Measurements from ENCODE around the gene IQCE. TPM values are rescaled to one million over a fixed set of nuclear protein-coding genes. Genes with fewer than 3 reads are reported as not detected.

Gene IQCE
- polyA plus RNA-seq, 1 donor from 2014 or later = 21.2 TPM

DNA sequence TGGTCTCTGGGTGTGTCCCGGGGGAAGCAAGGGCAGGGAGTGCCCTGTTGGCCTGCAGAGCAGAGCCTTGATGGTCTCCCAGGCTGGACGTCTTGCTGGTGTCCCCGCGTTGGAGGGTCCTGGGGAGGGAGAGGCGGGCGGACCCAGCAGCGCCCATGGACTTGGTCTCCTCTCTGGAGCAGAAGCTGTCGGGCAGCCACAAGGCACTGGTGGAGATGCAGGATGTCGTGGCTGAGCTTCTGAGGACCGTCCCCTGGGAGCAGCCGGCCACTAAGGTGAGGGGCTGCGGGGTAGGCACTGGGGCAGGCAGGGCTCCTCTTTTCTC is 93.9 kb downstream of the IQCE start:
- H3K27ac ChIP-seq (ENCODE audit: low read length) = no peak overlapping the region
- TF ChIP-seq TAF1 (IDR thresholded peaks at IDR 0.05; ENCODE audit: low read depth) (no peak), EP300 (conservative IDR thresholded peaks at IDR 0.05; ENCODE audit: poor library complexity, severe bottlenecking) (no peak), MXI1 (conservative IDR thresholded peaks at IDR 0.05; ENCODE audit: poor library complexity, severe bottlenecking) (no peak), RAD21 (conservative IDR thresholded peaks at IDR 0.05) (no peak), SMC3 (conservative IDR thresholded peaks at IDR 0.05; ENCODE audit: poor library complexity) (no peak), EZH2 (IDR thresholded peaks at IDR 0.05; ENCODE audit: borderline replicate concordance, insufficient read depth, low read length, poor library complexity, severe bottlenecking) (no peak), POLR2AphosphoS5 (IDR thresholded peaks at IDR 0.05) (no peak)
- TF ChIP-seq, protein P1, sequence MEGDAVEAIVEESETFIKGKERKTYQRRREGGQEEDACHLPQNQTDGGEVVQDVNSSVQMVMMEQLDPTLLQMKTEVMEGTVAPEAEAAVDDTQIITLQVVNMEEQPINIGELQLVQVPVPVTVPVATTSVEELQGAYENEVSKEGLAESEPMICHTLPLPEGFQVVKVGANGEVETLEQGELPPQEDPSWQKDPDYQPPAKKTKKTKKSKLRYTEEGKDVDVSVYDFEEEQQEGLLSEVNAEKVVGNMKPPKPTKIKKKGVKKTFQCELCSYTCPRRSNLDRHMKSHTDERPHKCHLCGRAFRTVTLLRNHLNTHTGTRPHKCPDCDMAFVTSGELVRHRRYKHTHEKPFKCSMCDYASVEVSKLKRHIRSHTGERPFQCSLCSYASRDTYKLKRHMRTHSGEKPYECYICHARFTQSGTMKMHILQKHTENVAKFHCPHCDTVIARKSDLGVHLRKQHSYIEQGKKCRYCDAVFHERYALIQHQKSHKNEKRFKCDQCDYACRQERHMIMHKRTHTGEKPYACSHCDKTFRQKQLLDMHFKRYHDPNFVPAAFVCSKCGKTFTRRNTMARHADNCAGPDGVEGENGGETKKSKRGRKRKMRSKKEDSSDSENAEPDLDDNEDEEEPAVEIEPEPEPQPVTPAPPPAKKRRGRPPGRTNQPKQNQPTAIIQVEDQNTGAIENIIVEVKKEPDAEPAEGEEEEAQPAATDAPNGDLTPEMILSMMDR (IDR thresholded peaks at IDR 0.05; ENCODE audit: poor library complexity, severe bottlenecking) = no peak
- TF ChIP-seq, protein P2, sequence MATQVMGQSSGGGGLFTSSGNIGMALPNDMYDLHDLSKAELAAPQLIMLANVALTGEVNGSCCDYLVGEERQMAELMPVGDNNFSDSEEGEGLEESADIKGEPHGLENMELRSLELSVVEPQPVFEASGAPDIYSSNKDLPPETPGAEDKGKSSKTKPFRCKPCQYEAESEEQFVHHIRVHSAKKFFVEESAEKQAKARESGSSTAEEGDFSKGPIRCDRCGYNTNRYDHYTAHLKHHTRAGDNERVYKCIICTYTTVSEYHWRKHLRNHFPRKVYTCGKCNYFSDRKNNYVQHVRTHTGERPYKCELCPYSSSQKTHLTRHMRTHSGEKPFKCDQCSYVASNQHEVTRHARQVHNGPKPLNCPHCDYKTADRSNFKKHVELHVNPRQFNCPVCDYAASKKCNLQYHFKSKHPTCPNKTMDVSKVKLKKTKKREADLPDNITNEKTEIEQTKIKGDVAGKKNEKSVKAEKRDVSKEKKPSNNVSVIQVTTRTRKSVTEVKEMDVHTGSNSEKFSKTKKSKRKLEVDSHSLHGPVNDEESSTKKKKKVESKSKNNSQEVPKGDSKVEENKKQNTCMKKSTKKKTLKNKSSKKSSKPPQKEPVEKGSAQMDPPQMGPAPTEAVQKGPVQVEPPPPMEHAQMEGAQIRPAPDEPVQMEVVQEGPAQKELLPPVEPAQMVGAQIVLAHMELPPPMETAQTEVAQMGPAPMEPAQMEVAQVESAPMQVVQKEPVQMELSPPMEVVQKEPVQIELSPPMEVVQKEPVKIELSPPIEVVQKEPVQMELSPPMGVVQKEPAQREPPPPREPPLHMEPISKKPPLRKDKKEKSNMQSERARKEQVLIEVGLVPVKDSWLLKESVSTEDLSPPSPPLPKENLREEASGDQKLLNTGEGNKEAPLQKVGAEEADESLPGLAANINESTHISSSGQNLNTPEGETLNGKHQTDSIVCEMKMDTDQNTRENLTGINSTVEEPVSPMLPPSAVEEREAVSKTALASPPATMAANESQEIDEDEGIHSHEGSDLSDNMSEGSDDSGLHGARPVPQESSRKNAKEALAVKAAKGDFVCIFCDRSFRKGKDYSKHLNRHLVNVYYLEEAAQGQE (IDR thresholded peaks at IDR 0.05; ENCODE audit: borderline replicate concordance) = no peak

DNA sequence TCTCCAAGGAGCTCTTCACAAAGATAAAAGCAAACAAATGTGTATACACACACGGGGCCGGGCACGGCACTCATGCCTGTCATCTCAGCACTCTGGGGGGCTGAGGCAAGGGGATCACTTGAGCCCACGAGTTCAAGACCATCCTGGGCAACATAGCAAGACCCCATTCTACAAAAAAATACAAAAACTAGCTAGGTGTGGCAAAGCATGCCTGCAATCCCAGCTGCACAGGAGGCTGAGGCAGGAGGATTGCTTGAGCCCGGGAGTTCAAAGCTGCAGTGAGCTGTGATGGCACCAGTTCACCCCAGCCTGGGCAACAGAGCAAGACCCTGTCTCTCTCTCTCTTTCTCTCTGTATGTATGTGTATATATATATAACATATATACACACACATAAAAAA is 95.3 kb downstream of the IQCE start:
- TF ChIP-seq, protein P2 (IDR thresholded peaks at IDR 0.05; ENCODE audit: borderline replicate concordance) = no peak
- TF ChIP-seq POLR2AphosphoS5 (IDR thresholded peaks at IDR 0.05) (no peak), SMC3 (conservative IDR thresholded peaks at IDR 0.05; ENCODE audit: poor library complexity) (no peak), TAF1 (IDR thresholded peaks at IDR 0.05; ENCODE audit: low read depth) (no peak), RAD21 (conservative IDR thresholded peaks at IDR 0.05) (no peak), EZH2 (IDR thresholded peaks at IDR 0.05; ENCODE audit: borderline replicate concordance, insufficient read depth, low read length, poor library complexity, severe bottlenecking) (no peak), EP300 (conservative IDR thresholded peaks at IDR 0.05; ENCODE audit: poor library complexity, severe bottlenecking) (no peak)
- TF ChIP-seq, protein P1 (IDR thresholded peaks at IDR 0.05; ENCODE audit: poor library complexity, severe bottlenecking) = no peak
- no peaks in the 10 kb centered on the region for H3K36me3 ChIP-seq (ENCODE audit: insufficient read depth, low read length)
- H4K20me1 ChIP-seq (ENCODE audit: insufficient read depth) = no peaks in the 10 kb centered on the region
- no peak overlapping the region for H3K9ac ChIP-seq (ENCODE audit: low read length)
- H3K4me2 ChIP-seq (ENCODE audit: low read length) = no peak overlapping the region
- no peaks in the 10 kb centered on the region for H3K9me3 ChIP-seq (ENCODE audit: low read length)
- H3K27me3 ChIP-seq (ENCODE audit: insufficient read depth, low read depth, low read length) = no peaks in the 10 kb centered on the region
- no peaks in the 10 kb centered on the region for H3F3A ChIP-seq (ENCODE audit: insufficient read depth, low read length, poor library complexity, severe bottlenecking)
- H3K4me3 ChIP-seq (ENCODE audit: low read length) = no peak overlapping the region
- no peak overlapping the region for H2AFZ ChIP-seq (ENCODE audit: low read depth, low read length)
- no peak overlapping the region for H3K27ac ChIP-seq (ENCODE audit: low read length)
- H3K79me2 ChIP-seq (replicated peaks; ENCODE audit: insufficient read depth, low read length) = no peaks in the 10 kb centered on the region
- H3K9me2 ChIP-seq (ENCODE audit: insufficient read depth, low read length) = no peaks in the 10 kb centered on the region

More for the DNA sequence above, 93.9 kb downstream of the IQCE start:
- Histone ChIP-seq H3K36me3 (ENCODE audit: insufficient read depth, low read length) (no peaks in the 10 kb centered on the region), H3K9ac (ENCODE audit: low read length) (no peak overlapping the region), H2AFZ (ENCODE audit: low read depth, low read length) (no peak overlapping the region), H3F3A (ENCODE audit: insufficient read depth, low read length, poor library complexity, severe bottlenecking) (no peaks in the 10 kb centered on the region), H3K9me3 (ENCODE audit: low read length) (no peaks in the 10 kb centered on the region), H3K27me3 (ENCODE audit: insufficient read depth, low read depth, low read length) (no peaks in the 10 kb centered on the region), H4K20me1 (ENCODE audit: insufficient read depth) (no peaks in the 10 kb centered on the region), H3K79me2 (replicated peaks; ENCODE audit: insufficient read depth, low read length) (no peaks in the 10 kb centered on the region), H3K4me3 (ENCODE audit: low read length) (no peak overlapping the region), H3K4me2 (ENCODE audit: low read length) (no peak overlapping the region), H3K9me2 (ENCODE audit: insufficient read depth, low read length) (no peaks in the 10 kb centered on the region)

All from neural cell (in vitro differentiated cells).